GM15510 (cell line): ENCODE data around the gene SETDB2.

Experiments used
- POLR2A ChIP-seq: IDR thresholded peaks from 3 replicates; pipeline ENCODE4 v1.6.1; 2011; ENCODE audit warnings: borderline replicate concordance; ENCODE audit not compliant: insufficient read length; ENCODE audit errors: extremely low read depth

SETDB2 gene

GRCh38 chr13:49533011-49533410, 88.9 kb downstream of the SETDB2 start:
- TF ChIP-seq POLR2A, result no peak

- TF ChIP-seq POLR2A, result no peak
These were observed 89.7 kb downstream of the SETDB2 start for GRCh38 chr13:49533591-49534269.

GRCh38 chr13:49536144-49536873, 92.2 kb downstream of the SETDB2 start:
- no peak for TF ChIP-seq POLR2A

GRCh38 chr13:49538404-49538803, 94.3 kb downstream of the SETDB2 start:
- TF ChIP-seq POLR2A, result no peak

GRCh38 chr13:49539313-49539712, 95.2 kb downstream of the SETDB2 start:
- TF ChIP-seq POLR2A, result no peak

- no peak for TF ChIP-seq POLR2A
These were observed 95.7 kb downstream of the SETDB2 start for GRCh38 chr13:49539746-49540145.

GRCh38 chr13:49540552-49540951, 96.5 kb downstream of the SETDB2 start:
- no peak for TF ChIP-seq POLR2A

GRCh38 chr13:49543656-49544055, 99.6 kb downstream of the SETDB2 start:
- no peak for TF ChIP-seq POLR2A
